Esophagus squamous epithelium (tissue), 4 donors: Measurements from ENCODE around the gene AGBL1.

Source experiments
- CTCF ChIP-seq, 6 experiments: fragments of 450-650 bp in 4 of 6; fragments of 200-600 bp in 2 of 6; sonication (generic) in 2 of 6; IDR thresholded peaks; one replicate each; pipeline ENCODE4 v1.5.1; 2016 to 2019; ENCODE audit warnings: antibody characterized with exemption in 6 of 6, mild to moderate bottlenecking in 4 of 6, moderate library complexity in 4 of 6
- POLR2A ChIP-seq, 4 donors: fragments of 450-650 bp; IDR thresholded peaks; one replicate each; pipeline ENCODE4 v1.6.1; 2017; ENCODE audit warnings: antibody characterized with exemption in 4 of 4, mild to moderate bottlenecking in 4 of 4, moderate library complexity in 3 of 4

DNA sequence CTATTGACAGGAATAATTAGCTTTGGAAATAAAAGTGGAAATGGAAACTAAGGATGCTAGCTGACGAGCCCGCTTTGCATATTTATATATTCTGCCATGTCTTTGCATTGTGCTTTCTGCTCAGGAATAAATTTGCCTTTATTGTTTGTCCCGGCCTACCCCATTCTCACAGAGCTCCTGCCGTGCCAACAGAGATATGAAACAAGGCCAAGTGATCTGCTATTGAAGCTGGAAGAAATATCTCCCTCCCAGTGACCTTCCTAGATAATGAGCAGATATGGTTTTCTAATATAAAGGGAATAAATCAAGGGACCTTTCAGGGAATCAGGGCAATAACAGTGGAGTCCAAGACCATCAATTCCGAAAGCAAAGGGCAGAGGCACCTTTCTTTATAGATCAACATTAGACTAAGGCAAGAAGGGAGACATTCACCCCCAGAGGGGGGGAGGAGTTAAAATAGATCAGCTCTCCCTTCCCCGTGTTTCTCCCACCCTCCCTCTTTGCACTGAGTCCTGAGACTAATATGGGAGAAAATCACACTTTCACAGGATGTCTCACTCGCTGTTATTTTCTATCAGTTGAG is 664.6 kb downstream of the AGBL1 start:
- TF ChIP-seq CTCF (IDR thresholded peaks at IDR 0.05), result no peak
- no peak for TF ChIP-seq POLR2A (IDR thresholded peaks at IDR 0.05)
